Measurements from ENCODE around the gene MID1IP1.

The MID1IP1 gene

GRCh38 chrX:38803243-38803587 lies 2.0 kb downstream of the MID1IP1 start:
- Histone ChIP-seq H3K4me2 (ENCODE audit: low read length) (no peak overlapping the region), H3K4me1 (ENCODE audit: control insufficient read depth, low read length) (peaks cover 10% of the 10 kb centered on the region; the same call in 1 of the 2 replicates), H3K9me2 (replicated peaks; ENCODE audit: control insufficient read depth, low read length) (no peaks in the 10 kb centered on the region), H3K4me3 (ENCODE audit: low read length) (no peak overlapping the region), H3K36me3 (ENCODE audit: control insufficient read depth, low read length) (no peaks in the 10 kb centered on the region), H3K27me3 (ENCODE audit: control insufficient read depth, low read length) (no peaks in the 10 kb centered on the region), H3K79me2 (ENCODE audit: control insufficient read depth, low read length) (no peaks in the 10 kb centered on the region), H4K20me1 (ENCODE audit: control insufficient read depth, insufficient read depth, low read depth, low read length) (no peaks in the 10 kb centered on the region), H3F3A (ENCODE audit: control insufficient read depth, insufficient read depth) (no peaks in the 10 kb centered on the region), H3K9me3 (ENCODE audit: control insufficient read depth, insufficient read depth, low read length) (peaks cover 4% of the 10 kb centered on the region; the same call in 1 of the 2 replicates), H3K27ac (ENCODE audit: low read depth, low read length) (no peak overlapping the region)
- TF ChIP-seq EZH2phosphoT487 (IDR thresholded peaks at IDR 0.05; ENCODE audit: borderline replicate concordance, low read length), result no peak
- no peak for TF ChIP-seq CTCF (IDR thresholded peaks at IDR 0.05; ENCODE audit: low read depth, low read length, poor library complexity, severe bottlenecking)

DNA sequence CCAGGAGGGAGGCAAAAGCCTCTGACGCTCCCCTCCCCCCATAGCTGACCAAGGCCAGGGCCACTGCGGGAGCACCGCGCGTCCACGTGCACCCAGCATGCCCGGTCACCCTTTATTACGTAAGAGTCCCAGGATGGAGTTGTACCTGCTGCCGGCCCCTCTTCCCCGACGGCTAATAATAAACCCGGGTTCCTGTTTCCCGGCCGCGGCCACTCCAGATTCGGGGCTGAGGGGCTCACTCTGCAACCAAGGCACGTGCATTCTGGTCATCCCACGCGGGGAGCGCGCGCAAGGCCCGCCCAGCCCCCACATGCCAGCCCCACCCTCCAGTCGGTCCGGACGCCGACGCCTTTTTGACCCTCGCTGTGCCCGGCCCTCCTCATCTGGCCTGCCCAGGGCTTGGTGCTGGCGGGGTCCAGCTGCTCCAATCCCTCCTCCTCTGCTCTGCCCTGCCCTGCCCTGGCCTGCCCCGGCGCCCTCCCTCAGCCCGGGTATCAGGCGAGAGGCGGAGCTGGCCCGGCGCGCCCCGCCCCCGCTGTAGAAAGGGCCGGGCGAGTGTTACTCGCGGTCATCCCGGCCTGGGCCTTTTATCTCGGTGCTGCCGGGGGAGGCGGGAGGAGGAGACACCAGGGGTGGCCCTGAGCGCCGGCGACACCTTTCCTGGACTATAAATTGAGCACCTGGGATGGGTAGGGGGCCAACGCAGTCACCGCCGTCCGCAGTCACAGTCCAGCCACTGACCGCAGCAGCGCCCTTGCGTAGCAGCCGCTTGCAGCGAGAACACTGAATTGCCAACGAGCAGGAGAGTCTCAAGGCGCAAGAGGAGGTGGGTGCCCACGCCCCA lies 2.6 kb downstream of the MID1IP1 start:
- H3K79me2 ChIP-seq (ENCODE audit: control insufficient read depth, low read length), result no peaks in the 10 kb centered on the region
- no peak overlapping the region for H3K27ac ChIP-seq (ENCODE audit: low read depth, low read length)

GRCh38 chrX:38804432-38804681 lies 3.1 kb downstream of the MID1IP1 start:
- Histone ChIP-seq H3K9me3 (ENCODE audit: control insufficient read depth, insufficient read depth, low read length) (peaks cover 4% of the 10 kb centered on the region; the same call in 1 of the 2 replicates), H3F3A (ENCODE audit: control insufficient read depth, insufficient read depth) (no peaks in the 10 kb centered on the region), H3K79me2 (ENCODE audit: control insufficient read depth, low read length) (no peaks in the 10 kb centered on the region), H4K20me1 (ENCODE audit: control insufficient read depth, insufficient read depth, low read depth, low read length) (no peaks in the 10 kb centered on the region), H3K4me2 (ENCODE audit: low read length) (no peak overlapping the region), H3K4me1 (ENCODE audit: control insufficient read depth, low read length) (peaks cover 10% of the 10 kb centered on the region; the same call in 1 of the 2 replicates), H3K4me3 (ENCODE audit: low read length) (no peak overlapping the region), H3K27me3 (ENCODE audit: control insufficient read depth, low read length) (no peaks in the 10 kb centered on the region), H3K36me3 (ENCODE audit: control insufficient read depth, low read length) (no peaks in the 10 kb centered on the region), H3K9me2 (replicated peaks; ENCODE audit: control insufficient read depth, low read length) (no peaks in the 10 kb centered on the region), H3K27ac (ENCODE audit: low read depth, low read length) (no peak overlapping the region)
- TF ChIP-seq CTCF (IDR thresholded peaks at IDR 0.05; ENCODE audit: low read depth, low read length, poor library complexity, severe bottlenecking), result no peak
- TF ChIP-seq EZH2phosphoT487 (IDR thresholded peaks at IDR 0.05; ENCODE audit: borderline replicate concordance, low read length), result no peak

More for the DNA sequence above, 2.6 kb downstream of the MID1IP1 start:
- H3K27me3 ChIP-seq (ENCODE audit: control insufficient read depth, low read length), result no peaks in the 10 kb centered on the region
- no peaks in the 10 kb centered on the region for H3K36me3 ChIP-seq (ENCODE audit: control insufficient read depth, low read length)
- H3F3A ChIP-seq (ENCODE audit: control insufficient read depth, insufficient read depth), result no peaks in the 10 kb centered on the region
- peaks cover 10% of the 10 kb centered on the region; the same call in 1 of the 2 replicates for H3K4me1 ChIP-seq (ENCODE audit: control insufficient read depth, low read length)
- no peak overlapping the region for H3K4me3 ChIP-seq (ENCODE audit: low read length)
- no peak for TF ChIP-seq CTCF (IDR thresholded peaks at IDR 0.05; ENCODE audit: low read depth, low read length, poor library complexity, severe bottlenecking)
- TF ChIP-seq EZH2phosphoT487 (IDR thresholded peaks at IDR 0.05; ENCODE audit: borderline replicate concordance, low read length), result no peak
- H4K20me1 ChIP-seq (ENCODE audit: control insufficient read depth, insufficient read depth, low read depth, low read length), result no peaks in the 10 kb centered on the region
- no peak overlapping the region for H3K4me2 ChIP-seq (ENCODE audit: low read length)
- peaks cover 4% of the 10 kb centered on the region; the same call in 1 of the 2 replicates for H3K9me3 ChIP-seq (ENCODE audit: control insufficient read depth, insufficient read depth, low read length)
- H3K9me2 ChIP-seq (replicated peaks; ENCODE audit: control insufficient read depth, low read length), result no peaks in the 10 kb centered on the region

Data from DOHH2 (cell line).